Peyer's patch (tissue), 4 donors: ENCODE data around the gene ENTPD6. TPM values are rescaled to one million over a fixed set of nuclear protein-coding genes. Genes with fewer than 3 reads are reported as not detected.

Experiments used
- DNase-seq, 3 donors: peaks; one replicate each; pipeline ENCODE4 v3.0.0-alpha.2; 2017 to 2019
- H3K27ac ChIP-seq, 4 donors: fragments of 200-600 bp; sonication (generic); one replicate each; pipeline ENCODE4 v1.5.1; 2016 to 2019
- H3K27me3 ChIP-seq, 2 donors: fragments of 200-600 bp; sonication (generic); one replicate each; pipeline ENCODE4 v1.5.1; 2019
- H3K36me3 ChIP-seq, 3 donors: fragments of 200-600 bp; sonication (generic); one replicate each; pipeline ENCODE4 v1.5.1; 2016 to 2019
- H3K4me1 ChIP-seq, 4 donors: fragments of 200-600 bp; sonication (generic); one replicate each; pipeline ENCODE4 v1.5.1; 2016 to 2019
- H3K4me3 ChIP-seq, 4 donors: fragments of 200-600 bp; sonication (generic); 1 replicate in 3 of 4; 2 replicates in 1 of 4; pipeline ENCODE4 v1.5.1; 2016 to 2019; ENCODE audit warnings: mild to moderate bottlenecking in 1 of 4
- H3K9me3 ChIP-seq, 4 donors: fragments of 200-600 bp; sonication (generic); one replicate each; pipeline ENCODE4 v1.5.1; 2016 to 2019; ENCODE audit warnings: mild to moderate bottlenecking in 1 of 4
- CTCF ChIP-seq, 6 experiments: fragments of 450-650 bp in 4 of 6; fragments of 200-600 bp in 2 of 6; sonication (generic) in 1 of 6; IDR thresholded peaks; one replicate each; pipeline ENCODE4 v1.5.1; 2017 to 2019; ENCODE audit warnings: antibody characterized with exemption in 6 of 6, mild to moderate bottlenecking in 3 of 6, moderate library complexity in 1 of 6
- POLR2A ChIP-seq, 2 donors: fragments of 450-650 bp; IDR thresholded peaks; one replicate each; pipeline ENCODE4 v1.5.1; 2017; ENCODE audit warnings: antibody characterized with exemption in 2 of 2, mild to moderate bottlenecking in 2 of 2, moderate library complexity in 2 of 2
- total RNA-seq, 4 donors: library from RNA; depleted of rRNA; stranded (reverse); fragments of >200 nt; gene quantifications; one replicate each; pipeline ENCODE4 v1.1.0, GENCODE V29; 2016

ENTPD6 gene
- total RNA-seq, 4 donors from 2014 or later = 122 to 248 (median 213) TPM

DNA sequence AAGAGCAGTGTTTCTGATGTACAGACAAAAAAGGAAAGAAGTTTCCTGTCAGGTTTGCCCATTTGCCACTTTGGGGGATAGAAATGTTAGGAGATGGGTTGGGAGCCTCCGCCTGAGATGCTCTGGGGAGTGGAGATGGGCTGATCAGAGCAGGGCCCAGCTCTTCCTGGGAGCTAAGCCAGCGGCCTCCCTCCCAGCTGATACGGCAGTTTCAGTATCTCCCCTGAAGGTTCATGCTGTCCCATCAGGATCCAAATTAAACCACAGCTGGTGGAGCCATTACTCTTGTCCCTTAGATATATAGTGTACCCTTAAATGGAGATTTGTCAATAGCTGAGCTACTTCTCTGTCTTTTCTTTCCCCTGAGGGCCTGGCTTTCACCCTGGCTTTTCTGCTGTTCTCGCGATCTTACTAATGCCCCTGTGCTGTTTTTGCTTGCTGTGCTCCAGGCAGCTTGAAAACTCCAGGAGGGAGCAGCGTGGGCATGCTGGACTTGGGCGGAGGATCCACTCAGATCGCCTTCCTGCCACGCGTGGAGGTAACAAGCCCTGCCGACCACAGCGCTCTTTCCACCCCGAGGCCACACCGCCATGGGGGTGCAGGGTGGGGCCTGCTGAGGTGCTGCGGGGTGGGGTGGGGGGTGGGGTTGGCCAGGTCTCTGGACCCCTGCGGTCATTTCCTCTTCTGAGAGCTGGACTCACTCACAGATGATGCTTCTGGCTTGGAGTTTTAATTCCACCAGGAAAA is 20.9 kb downstream of the ENTPD6 start:
- Histone ChIP-seq H3K36me3 (peaks cover 0 to 96% (median 0%) of the 10 kb centered on the region in 3 donors), H3K4me1 (no peaks in the 10 kb centered on the region), H3K9me3 (no peaks in the 10 kb centered on the region), H3K27ac (no peak overlapping the region), H3K4me3 (no peak overlapping the region), H3K27me3 (no peaks in the 10 kb centered on the region)
- no peak for DNase-seq
- no peak for TF ChIP-seq POLR2A (IDR thresholded peaks at IDR 0.05)
- TF ChIP-seq CTCF (IDR thresholded peaks at IDR 0.05) = no peak

DNA sequence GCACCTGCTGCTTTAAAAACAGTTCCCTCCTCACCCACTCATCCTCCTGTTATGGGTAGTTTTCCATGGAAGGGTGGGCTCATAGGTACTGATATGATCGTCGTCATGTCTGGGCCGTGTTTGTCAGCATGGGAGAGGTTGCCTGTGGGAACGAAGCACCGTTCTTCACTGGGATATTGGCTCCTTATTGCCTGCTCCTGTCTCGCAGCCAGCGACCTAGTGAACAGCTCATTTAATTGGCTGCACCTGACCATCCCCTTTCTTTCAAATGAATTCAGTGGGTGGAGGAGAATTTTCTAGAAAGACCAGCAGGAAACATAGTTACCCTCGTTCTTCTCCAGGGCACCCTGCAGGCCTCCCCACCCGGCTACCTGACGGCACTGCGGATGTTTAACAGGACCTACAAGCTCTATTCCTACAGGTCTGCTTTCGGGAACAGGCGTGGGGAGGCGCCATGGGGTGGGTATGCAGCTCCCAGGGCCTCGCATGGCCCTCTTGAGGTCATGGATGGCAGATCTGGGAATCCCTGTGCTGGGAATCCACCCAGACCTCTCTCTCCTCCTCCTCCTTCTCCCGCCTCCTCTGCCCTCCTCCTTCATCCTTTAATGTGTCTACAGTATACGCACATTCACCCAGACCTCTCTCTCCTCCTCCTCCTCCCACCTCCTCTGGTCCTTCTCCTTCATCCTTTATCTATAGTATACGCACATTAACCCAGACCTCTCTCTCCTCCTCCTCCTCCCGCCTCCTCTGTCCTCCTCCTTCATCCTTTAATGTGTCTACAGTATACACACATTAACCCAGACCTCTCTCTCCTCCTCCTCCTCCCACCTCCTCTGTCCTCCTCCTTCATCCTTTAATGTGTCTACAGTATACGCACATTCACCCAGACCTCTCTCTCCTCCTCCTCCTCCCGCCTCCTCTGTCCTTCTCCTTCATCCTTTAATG is 21.9 kb downstream of the ENTPD6 start:
- TF ChIP-seq POLR2A (IDR thresholded peaks at IDR 0.05) = no peak
- no peak for TF ChIP-seq CTCF (IDR thresholded peaks at IDR 0.05)
- Histone ChIP-seq H3K27ac (no peak overlapping the region), H3K4me3 (no peak overlapping the region), H3K27me3 (no peaks in the 10 kb centered on the region), H3K4me1 (no peaks in the 10 kb centered on the region), H3K36me3 (peaks cover 0 to 94% (median 0%) of the 10 kb centered on the region in 3 donors), H3K9me3 (no peaks in the 10 kb centered on the region)
- DNase-seq = no peak

- Histone ChIP-seq H3K27me3 (no peaks in the 10 kb centered on the region), H3K36me3 (peaks cover 0 to 89% (median 0%) of the 10 kb centered on the region in 3 donors), H3K4me1 (no peaks in the 10 kb centered on the region), H3K9me3 (no peaks in the 10 kb centered on the region), H3K4me3 (no peak overlapping the region), H3K27ac (no peak overlapping the region)
- TF ChIP-seq POLR2A (IDR thresholded peaks at IDR 0.05) (no peak), CTCF (IDR thresholded peaks at IDR 0.05) (no peak)
- no peak for DNase-seq
These were observed 22.6 kb downstream of the ENTPD6 start for GRCh38 chr20:25218109-25218486.

- H3K4me3 ChIP-seq = no peak overlapping the region
- H3K36me3 ChIP-seq = peaks cover 0 to 85% (median 0%) of the 10 kb centered on the region in 3 donors
- H3K27me3 ChIP-seq = no peaks in the 10 kb centered on the region
- no peaks in the 10 kb centered on the region for H3K9me3 ChIP-seq
- TF ChIP-seq CTCF (IDR thresholded peaks at IDR 0.05) = no peak
- no peak for TF ChIP-seq POLR2A (IDR thresholded peaks at IDR 0.05)
- no peaks in the 10 kb centered on the region for H3K4me1 ChIP-seq
- no peak for DNase-seq
- no peak overlapping the region for H3K27ac ChIP-seq
These were observed 23.0 kb downstream of the ENTPD6 start for GRCh38 chr20:25218492-25218891.

- H3K9me3 ChIP-seq = no peaks in the 10 kb centered on the region
- H3K27ac ChIP-seq = no peak overlapping the region
- H3K36me3 ChIP-seq = peaks cover 0 to 83% (median 0%) of the 10 kb centered on the region in 3 donors
- no peaks in the 10 kb centered on the region for H3K4me1 ChIP-seq
- TF ChIP-seq POLR2A (IDR thresholded peaks at IDR 0.05) (no peak), CTCF (IDR thresholded peaks at IDR 0.05) (no peak)
- no peaks in the 10 kb centered on the region for H3K27me3 ChIP-seq
- H3K4me3 ChIP-seq = no peak overlapping the region
- no peak for DNase-seq
These were observed 23.9 kb downstream of the ENTPD6 start for GRCh38 chr20:25219365-25219764.
